Keratinocyte (primary cell): Measurements from ENCODE around the gene FAM174A. TPM values are rescaled to one million over a fixed set of nuclear protein-coding genes. Genes with fewer than 3 reads are reported as not detected.

ENCODE experiments used
- DNase-seq: peaks from one replicate; pipeline ENCODE4 v3.0.0-alpha.2; 2011; ENCODE audit warnings: low read depth, missing footprints, low spot score
- FAIRE-seq: peaks from 2 replicates; lab custom pipeline; 2011; peaks lifted over from hg19 to GRCh38; lab: Jason Lieb, UNC
- H2AFZ ChIP-seq: 2 replicates; pipeline ENCODE4 v1.6.0; 2012; ENCODE audit warnings: low read length, control low read depth, inconsistent platforms; ENCODE audit not compliant: control insufficient read depth
- H3K27ac ChIP-seq: 2 replicates; pipeline ENCODE4 v1.5.1; 2011; ENCODE audit warnings: low read length; ENCODE audit not compliant: control insufficient read depth, insufficient read depth
- H3K27me3 ChIP-seq: 3 replicates; pipeline ENCODE4 v1.6.0; 2011; ENCODE audit warnings: low read length; ENCODE audit not compliant: control insufficient read depth, insufficient read depth; ENCODE audit errors: extremely low read depth
- H3K36me3 ChIP-seq, 2 experiments: 2 replicates in 1 of 2; 3 replicates in 1 of 2; pipeline ENCODE4 v1.5.1; 2011; ENCODE audit warnings: low read length in 2 of 2, mild to moderate bottlenecking in 1 of 2; ENCODE audit not compliant: control insufficient read depth in 2 of 2, insufficient read depth in 2 of 2; ENCODE audit errors: extremely low read depth in 1 of 2
- H3K4me1 ChIP-seq: 3 replicates; pipeline ENCODE4 v1.5.1; 2011; ENCODE audit warnings: low read length; ENCODE audit not compliant: control insufficient read depth, insufficient read depth; ENCODE audit errors: extremely low read depth
- H3K4me2 ChIP-seq: 3 replicates; pipeline ENCODE4 v1.6.0; 2011; ENCODE audit warnings: low read depth, low read length; ENCODE audit not compliant: control insufficient read depth, insufficient read depth; ENCODE audit errors: extremely low read depth
- H3K4me3 ChIP-seq, 3 experiments: fragments of 200-600 bp in 1 of 3; sonication (generic) in 1 of 3; 2 replicates in 2 of 3; 3 replicates in 1 of 3; pipeline ENCODE4 v1.5.1; 2011 to 2016; ENCODE audit warnings: low read length in 3 of 3, mild to moderate bottlenecking in 3 of 3, control low read depth in 2 of 3, inconsistent platforms in 1 of 3, low read depth in 1 of 3, mixed read lengths in 1 of 3, mixed run types in 1 of 3, moderate library complexity in 1 of 3; ENCODE audit not compliant: control insufficient read depth in 2 of 3, insufficient read depth in 2 of 3; ENCODE audit errors: extremely low read depth in 1 of 3
- H3K79me2 ChIP-seq: 2 replicates; pipeline ENCODE4 v1.6.0; 2012; ENCODE audit warnings: low read length; ENCODE audit not compliant: control insufficient read depth, insufficient read depth
- H3K9ac ChIP-seq: 3 replicates; pipeline ENCODE4 v1.6.0; 2011; ENCODE audit warnings: low read length; ENCODE audit not compliant: control insufficient read depth, insufficient read depth; ENCODE audit errors: extremely low read depth
- H3K9me1 ChIP-seq: 3 replicates; pipeline ENCODE4 v1.6.0; 2011; ENCODE audit warnings: low read length; ENCODE audit not compliant: control insufficient read depth, insufficient read depth; ENCODE audit errors: extremely low read depth
- H3K9me3 ChIP-seq: 2 replicates; pipeline ENCODE4 v1.5.1; 2012; ENCODE audit warnings: low read depth, low read length; ENCODE audit not compliant: control insufficient read depth
- H4K20me1 ChIP-seq: 3 replicates; pipeline ENCODE4 v1.6.0; 2011; ENCODE audit warnings: low read length; ENCODE audit not compliant: control insufficient read depth, insufficient read depth; ENCODE audit errors: extremely low read depth
- CTCF ChIP-seq, 3 experiments: IDR thresholded peaks in 1 of 3; conservative IDR thresholded peaks in 1 of 3; optimal IDR thresholded peaks in 1 of 3; 2 replicates in 2 of 3; 3 replicates in 1 of 3; pipeline versions ENCODE3 to v1.5.1; 2011; ENCODE audit warnings: low read length in 3 of 3, mild to moderate bottlenecking in 3 of 3, moderate library complexity in 2 of 3, control low read depth in 1 of 3, inconsistent platforms in 1 of 3; ENCODE audit not compliant: insufficient read depth in 2 of 3; ENCODE audit errors: extremely low read depth in 1 of 3
- EZH2 ChIP-seq: IDR thresholded peaks from one replicate; pipeline ENCODE4 v1.6.1; 2012; ENCODE audit warnings: inconsistent platforms, mild to moderate bottlenecking, low read length, moderate library complexity
- dilution Hi-C: fragments of 300-500 bp; cut with MboI; formaldehyde crosslinking; loops from one replicate; pipeline ENCODE4 v1.7.0; 2020; ENCODE audit warnings: low sequenced_read_pairs; ENCODE audit not compliant: extremely low pct_ligation_motif_present
- polyA plus RNA-seq, 5 experiments: library from polyadenylated mRNA; depleted of rRNA in 3 of 5; stranded (reverse) in 3 of 5; stranded (forward) in 1 of 5; unstranded in 1 of 5; fragments of >200 nt; gene quantifications; 1 replicate in 1 of 5; 2 replicates in 3 of 5; 3 replicates in 1 of 5; pipeline versions ENCODE4 v1.2.1 to v1.2.3, GENCODE V29; 2011 to 2012; ENCODE audit warnings: missing spikeins in 2 of 5, low read depth in 1 of 5, low replicate concordance in 1 of 5

FAM174A gene
- polyA plus RNA-seq, 1 donor (not counting 4 experiments of a cell fraction or from before 2014, with no cell fraction given): 17.3 TPM

DNA sequence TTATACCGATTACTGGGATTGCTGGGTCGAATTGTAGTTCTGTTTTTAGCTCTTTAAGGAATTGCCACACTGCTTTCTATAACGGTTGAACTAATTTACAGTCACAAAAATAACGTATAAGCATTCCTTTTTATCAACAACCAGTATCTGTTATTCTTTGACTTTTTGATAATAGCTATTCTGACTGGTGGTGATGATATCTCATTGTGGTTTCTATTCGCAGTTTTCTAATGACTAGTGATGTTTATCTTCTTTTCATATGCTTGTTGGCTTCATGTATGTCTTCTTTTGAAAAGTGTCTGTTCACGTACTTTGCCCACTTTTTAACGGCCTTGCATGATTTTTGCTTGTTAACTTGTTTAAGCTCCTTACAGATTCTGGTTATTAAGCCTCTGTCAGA is 74.4 kb downstream of the FAM174A start:
- dilution Hi-C loops: no loop called here
- no peaks in the 10 kb centered on the region for H3K27me3 ChIP-seq
- no peaks in the 10 kb centered on the region for H3K36me3 ChIP-seq
- no peaks in the 10 kb centered on the region for H3K4me1 ChIP-seq
- H4K20me1 ChIP-seq: no peaks in the 10 kb centered on the region
- TF ChIP-seq EZH2: no peak
- H3K9ac ChIP-seq: no peak overlapping the region
- FAIRE-seq (no peak), DNase-seq (no peak)
- H3K4me3 ChIP-seq: no peak overlapping the region
- no peaks in the 10 kb centered on the region for H3K9me1 ChIP-seq
- no peak overlapping the region for H2AFZ ChIP-seq
- H3K27ac ChIP-seq: no peak overlapping the region
- H3K79me2 ChIP-seq: no peaks in the 10 kb centered on the region
- H3K9me3 ChIP-seq: no peaks in the 10 kb centered on the region
- no peak overlapping the region for H3K4me2 ChIP-seq

GRCh38 chr5:100614308-100614707 is 79.1 kb downstream of the FAM174A start:
- Histone ChIP-seq H3K27ac (no peak overlapping the region), H3K4me3 (no peak overlapping the region), H3K4me2 (no peak overlapping the region), H3K9ac (no peak overlapping the region), H3K9me1 (no peaks in the 10 kb centered on the region), H3K36me3 (no peaks in the 10 kb centered on the region), H3K27me3 (no peaks in the 10 kb centered on the region), H2AFZ (no peak overlapping the region), H4K20me1 (no peaks in the 10 kb centered on the region), H3K4me1 (no peaks in the 10 kb centered on the region), H3K9me3 (no peaks in the 10 kb centered on the region), H3K79me2 (no peaks in the 10 kb centered on the region)
- dilution Hi-C loops: no loop called here
- DNase-seq (no peak), FAIRE-seq (no peak)
- no peak for TF ChIP-seq EZH2
- no peak for TF ChIP-seq CTCF (optimal IDR thresholded peaks at IDR 0.05 in 1 of 3, IDR thresholded peaks at IDR 0.05 in 1 of 3, conservative IDR thresholded peaks at IDR 0.05 in 1 of 3; ENCODE audit: extremely low read depth in 1 of 3, insufficient read depth in 2 of 3, low read length in 3 of 3)

- TF ChIP-seq EZH2 (no peak), CTCF (optimal IDR thresholded peaks at IDR 0.05 in 1 of 3, IDR thresholded peaks at IDR 0.05 in 1 of 3, conservative IDR thresholded peaks at IDR 0.05 in 1 of 3; ENCODE audit: extremely low read depth in 1 of 3, insufficient read depth in 2 of 3, low read length in 3 of 3) (no peak)
- FAIRE-seq: no peak
- H3K9me3 ChIP-seq: no peaks in the 10 kb centered on the region
- no peaks in the 10 kb centered on the region for H3K4me1 ChIP-seq
- no peak for DNase-seq
- H3K9ac ChIP-seq: no peak overlapping the region
- H3K27me3 ChIP-seq: no peaks in the 10 kb centered on the region
- H3K79me2 ChIP-seq: no peaks in the 10 kb centered on the region
- H3K4me2 ChIP-seq: no peak overlapping the region
- no peak overlapping the region for H3K4me3 ChIP-seq
- H3K27ac ChIP-seq: no peak overlapping the region
- H4K20me1 ChIP-seq: no peaks in the 10 kb centered on the region
- H2AFZ ChIP-seq: no peak overlapping the region
- dilution Hi-C loops: no loop called here
- no peaks in the 10 kb centered on the region for H3K36me3 ChIP-seq
- no peaks in the 10 kb centered on the region for H3K9me1 ChIP-seq
Measured at GRCh38 chr5:100615362-100615761, 80.2 kb downstream of the FAM174A start.
